Measurements from ENCODE around the gene TNFRSF13B.
"Not testable (repeated sequence)": the region's sequence is repeated elsewhere in the genome, so short reads cannot be mapped to it uniquely, and the experiment has no call there.

GRCh38 chr17:16921451-16921850, 50.5 kb downstream of the TNFRSF13B start:
- not testable (repeated sequence) for TF ChIP-seq CTCF (conservative IDR thresholded peaks at IDR 0.05); EZH2 (IDR thresholded peaks at IDR 0.05; ENCODE audit: low read depth)
